CD4-positive, alpha-beta T cell treated with Interleukin-12 subunit alpha and Interleukin-12 subunit beta, for 1 hour (primary cell): ENCODE data around the gene ZNF213.

Source experiments
- DNase-seq: peaks from one replicate; pipeline ENCODE4 v3.0.0-alpha.2; 2020

Gene ZNF213

GRCh38 chr16:3134338-3135125 lies at the start of gene ZNF213:
TSS of gene ZNF213 (plus strand) at chr16:3135029. CDS start at chr16:3137281, 2,252 bp downstream.
- peak; percentile 97 for DNase-seq

DNA sequence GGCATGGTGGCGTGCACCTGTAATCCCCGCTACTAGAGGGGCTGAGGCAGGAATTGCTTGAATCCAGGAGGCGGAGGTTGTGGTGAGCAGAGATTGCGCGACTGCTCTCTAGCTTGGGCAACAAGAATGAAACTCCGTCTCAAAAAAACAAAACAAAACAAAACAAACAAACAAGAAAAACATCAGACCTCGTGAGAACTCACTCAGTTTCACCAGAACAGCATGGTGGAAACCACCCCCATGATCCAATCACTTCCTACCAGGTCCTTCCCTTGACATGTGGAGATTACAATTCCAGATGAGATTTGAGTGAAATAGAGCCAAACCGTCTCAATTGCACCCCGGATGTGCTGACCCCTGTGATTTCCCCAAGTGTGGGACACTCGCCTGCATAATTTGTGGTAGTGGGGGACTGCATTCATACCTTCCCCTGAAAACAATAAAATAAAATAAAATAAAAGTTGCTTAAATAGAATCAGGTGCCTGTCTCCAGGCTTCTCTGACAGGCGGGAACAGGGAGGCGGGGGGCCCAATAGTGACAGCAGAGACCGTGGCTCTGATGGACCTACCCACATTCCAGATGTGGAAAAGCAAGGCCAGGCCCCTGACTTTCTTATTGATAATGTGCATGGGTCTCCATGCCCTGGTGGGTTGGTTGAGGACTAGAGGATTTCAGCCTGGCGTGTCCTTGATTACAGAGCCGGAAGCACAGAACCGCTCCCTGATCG lies 48.8 kb upstream of the ZNF213 start:
- no peak for DNase-seq

GRCh38 chr16:3086596-3087242 lies 48.1 kb upstream of the ZNF213 start:
- DNase-seq, result no peak

DNA sequence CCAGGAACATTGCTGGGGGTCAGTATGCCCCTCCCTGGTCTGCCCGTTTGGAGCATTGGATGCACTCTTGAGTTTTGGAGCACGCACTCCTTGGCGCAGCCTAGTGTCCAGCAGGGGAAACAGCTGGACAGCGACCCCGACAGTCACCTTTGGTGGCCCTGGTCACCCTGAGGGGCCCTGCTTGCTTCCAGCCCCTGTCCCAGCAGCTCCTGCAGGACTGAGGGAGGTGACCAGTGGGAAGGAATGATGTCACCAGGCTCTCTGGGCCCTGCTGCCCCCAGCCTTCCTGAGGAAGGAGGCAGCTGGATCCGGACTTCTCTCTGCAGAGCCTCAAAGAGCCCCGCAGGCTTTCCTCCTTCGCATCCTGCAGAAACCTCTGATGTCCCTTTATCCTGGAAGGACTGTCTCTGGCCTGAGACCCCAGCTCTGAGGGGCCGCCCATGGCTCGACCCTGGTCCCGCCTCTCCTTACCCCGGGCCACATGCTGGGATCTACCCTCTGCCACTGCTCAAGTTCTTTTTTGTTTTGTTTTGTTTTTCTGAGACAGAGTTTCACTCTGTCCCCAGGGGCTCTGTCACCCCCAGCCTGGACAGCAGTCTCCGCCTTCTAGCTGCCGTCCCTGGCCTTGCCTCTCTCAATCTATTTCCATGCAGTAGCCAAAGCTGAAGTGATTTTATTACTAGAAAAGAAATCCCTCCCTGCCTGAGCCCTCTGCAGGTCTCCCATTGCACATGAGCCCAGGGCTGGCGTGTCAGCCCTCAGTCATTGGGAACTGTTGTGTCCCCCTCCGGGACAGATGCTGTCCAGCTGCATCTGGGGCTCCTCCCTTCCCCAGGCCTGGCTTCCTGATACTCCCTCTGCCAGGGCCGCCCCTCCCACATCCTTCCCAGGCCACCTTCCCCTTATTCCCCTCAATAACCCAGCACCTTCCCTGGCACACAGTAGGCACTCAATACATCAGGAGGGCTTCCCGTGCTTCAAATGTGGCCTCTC lies 47.3 kb upstream of the ZNF213 start:
- DNase-seq, result no peak

GRCh38 chr16:3088450-3088849 lies 46.4 kb upstream of the ZNF213 start:
- no peak for DNase-seq

GRCh38 chr16:3088925-3089716 lies 45.7 kb upstream of the ZNF213 start:
- no peak for DNase-seq

- no peak for DNase-seq
These were observed 44.9 kb upstream of the ZNF213 start for GRCh38 chr16:3089717-3090592.

DNA sequence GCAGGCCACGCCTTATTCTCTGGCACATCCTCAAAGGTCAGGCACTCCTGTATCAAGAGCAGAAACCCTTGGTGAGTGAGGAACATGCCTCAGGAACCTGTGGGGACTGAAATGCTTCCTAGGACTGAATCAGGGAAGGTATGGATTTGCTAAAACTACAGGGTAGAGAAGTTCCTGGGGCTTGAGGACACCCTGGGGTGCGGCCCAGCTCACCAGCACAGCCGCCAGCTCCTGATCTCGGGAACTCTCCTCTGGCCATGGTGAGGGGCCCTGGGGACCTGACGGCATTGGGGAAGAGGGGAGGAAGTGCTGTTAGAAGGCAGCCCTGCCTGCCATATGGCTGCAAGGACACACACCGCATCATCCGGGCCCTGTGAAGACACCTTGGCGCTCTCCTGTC lies 43.3 kb upstream of the ZNF213 start:
- DNase-seq, result no peak

- DNase-seq, result no peak
These were observed 42.3 kb upstream of the ZNF213 start for GRCh38 chr16:3092501-3092941.

GRCh38 chr16:3094289-3095027 lies 40.4 kb upstream of the ZNF213 start:
- peak; percentile 77 for DNase-seq

GRCh38 chr16:3095869-3096268 lies 39.0 kb upstream of the ZNF213 start:
- DNase-seq, result peak; percentile 83

GRCh38 chr16:3096362-3096761 lies 38.5 kb upstream of the ZNF213 start:
- DNase-seq, result no peak

GRCh38 chr16:3097266-3097665 lies 37.6 kb upstream of the ZNF213 start:
- no peak for DNase-seq

DNA sequence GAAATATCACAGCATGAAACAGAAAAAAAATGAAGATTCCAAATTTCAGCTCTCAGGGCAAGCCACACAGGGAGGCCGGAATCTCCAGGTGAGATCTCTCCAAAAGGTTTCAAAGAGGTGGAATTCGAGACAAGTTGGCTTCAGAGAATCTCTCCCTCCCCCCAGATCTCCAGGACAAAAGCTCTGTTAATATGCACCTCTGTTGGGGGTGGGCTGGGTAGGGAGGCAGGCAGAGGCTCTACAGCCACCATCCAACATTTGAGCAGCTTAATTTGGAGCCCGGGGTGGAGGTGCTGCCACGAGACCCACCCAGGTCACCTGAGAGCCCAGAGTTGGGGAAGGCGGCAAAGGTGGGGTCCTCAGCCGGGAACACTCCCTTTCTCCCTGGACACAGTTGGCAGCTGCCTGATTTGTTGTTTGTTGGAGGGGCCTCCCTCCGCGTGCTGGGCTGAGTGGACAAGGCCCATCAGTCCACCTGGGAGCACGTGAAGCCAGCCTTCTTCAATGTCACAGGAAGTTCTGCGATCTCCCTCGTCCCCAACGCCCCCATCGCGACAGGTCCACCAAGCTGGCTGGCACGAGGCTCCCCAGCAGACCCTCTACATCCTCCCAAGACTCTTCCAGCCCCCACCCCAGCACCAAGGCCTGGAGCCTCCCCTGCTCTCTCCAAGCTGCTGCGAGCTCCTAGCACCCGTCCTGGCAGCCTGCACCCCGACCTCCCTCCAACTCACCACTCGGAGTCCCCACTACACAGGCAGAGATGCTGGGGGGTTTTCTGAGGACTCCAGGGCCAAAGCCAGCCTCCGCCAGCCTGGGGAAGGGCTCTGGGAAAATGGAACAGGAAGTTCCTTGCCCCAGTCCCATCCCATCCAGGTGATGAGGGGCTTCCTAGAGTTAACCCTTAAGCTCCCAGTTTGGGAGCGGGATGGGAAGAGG lies 36.1 kb upstream of the ZNF213 start, which contains the start of gene ZSCAN10:
TSS of gene ZSCAN10 (minus strand) at position 836 of the 936 bp plus-strand sequence. CDS start 6,357 bp downstream, outside the sequence.
- no peak for DNase-seq

DNA sequence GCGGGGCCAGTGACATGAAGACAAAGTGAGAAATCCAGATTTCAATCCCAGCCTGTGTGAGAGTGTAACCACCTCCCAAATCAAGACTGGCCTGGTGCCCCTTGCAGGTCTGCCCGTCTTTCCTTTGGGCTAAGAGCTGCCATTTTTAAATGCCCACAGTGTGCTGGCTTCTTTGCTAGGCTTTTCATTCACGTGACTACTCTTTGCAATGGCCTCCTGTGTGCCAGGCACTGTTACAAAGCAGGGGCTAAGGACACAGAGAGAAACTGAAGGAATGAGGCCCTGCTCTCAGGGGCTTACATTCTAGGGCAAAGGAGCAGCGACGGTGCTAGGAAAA lies 35.5 kb upstream of the ZNF213 start:
- no peak for DNase-seq

DNA sequence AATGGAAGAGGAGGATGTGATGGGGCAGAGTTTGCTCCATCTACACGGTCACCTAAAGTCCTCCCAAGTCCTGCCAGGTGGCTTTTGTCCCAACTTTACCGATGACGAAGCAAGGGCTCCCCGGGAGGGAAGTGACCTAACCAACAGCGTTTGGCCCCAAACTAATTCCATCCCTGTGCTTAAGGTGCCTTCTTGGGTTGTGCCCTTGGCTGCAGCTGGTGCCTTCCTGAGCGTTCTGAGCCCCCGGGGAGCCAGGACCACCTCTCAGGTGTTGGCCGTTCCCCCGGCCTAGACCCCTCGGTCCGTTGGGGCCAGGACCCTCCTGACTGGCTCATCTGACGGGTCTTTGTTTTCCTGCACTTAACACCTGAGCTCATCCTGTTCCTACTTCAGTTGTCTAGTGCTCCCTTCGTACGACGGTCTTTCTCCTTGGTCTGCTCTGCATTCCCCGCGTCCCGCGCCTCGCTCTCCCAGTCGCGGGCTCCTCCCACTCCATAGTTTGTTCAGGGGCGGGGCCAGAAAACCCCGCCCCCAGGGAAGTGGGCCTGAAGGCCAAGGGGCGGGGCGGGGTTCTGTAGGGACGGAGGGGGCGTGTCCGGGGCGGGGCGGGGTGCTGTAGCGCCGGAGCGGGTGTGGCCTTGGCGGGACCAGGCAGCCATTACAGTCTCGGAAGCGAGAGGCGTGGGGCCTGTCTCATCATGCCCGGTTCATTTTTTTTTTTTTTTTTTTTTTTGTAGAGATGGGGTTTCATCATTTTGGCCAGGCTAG lies 34.9 kb upstream of the ZNF213 start:
- DNase-seq, result peak; percentile 93

GRCh38 chr16:3101018-3101840 lies 33.6 kb upstream of the ZNF213 start:
- peak; percentile 72 for DNase-seq
